Activated CD8-positive, alpha-beta memory T cell treated with anti-CD3 and anti-CD28 coated beads for 1 hour (primary cell): Measurements from ENCODE around the gene MCM8.
"Not testable (repeated sequence)": the region's sequence is repeated elsewhere in the genome, so short reads cannot be mapped to it uniquely, and the experiment has no call there.

Source experiments
- DNase-seq, 2 donors: peaks; one replicate each; pipeline ENCODE4 v3.0.0-alpha.2; 2020; ENCODE audit warnings: low read depth in 1 of 2; ENCODE audit errors: extremely low read depth in 1 of 2

Gene MCM8

GRCh38 chr20:5999783-6000182 is 49.3 kb downstream of the MCM8 start:
- no peak for DNase-seq

DNA sequence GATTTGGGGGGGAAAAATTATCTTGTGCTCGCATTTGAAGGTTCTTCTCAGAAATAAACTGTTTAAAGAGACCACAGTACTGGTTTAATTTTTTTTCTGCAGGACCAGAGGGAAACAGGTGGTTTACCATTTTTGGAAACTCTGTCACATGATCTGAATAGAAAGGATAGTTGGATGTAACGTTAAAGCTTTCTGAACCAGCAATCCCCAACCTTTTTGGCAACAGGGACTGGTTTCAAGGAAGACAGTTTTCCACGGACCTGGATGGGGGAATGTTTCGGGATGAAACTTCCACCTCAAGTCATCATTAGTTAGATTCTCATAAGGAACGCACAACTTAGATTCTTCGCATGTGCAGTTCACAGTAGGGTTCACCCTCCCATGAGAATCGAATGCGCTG is 50.4 kb downstream of the MCM8 start:
- no peak for DNase-seq

DNA sequence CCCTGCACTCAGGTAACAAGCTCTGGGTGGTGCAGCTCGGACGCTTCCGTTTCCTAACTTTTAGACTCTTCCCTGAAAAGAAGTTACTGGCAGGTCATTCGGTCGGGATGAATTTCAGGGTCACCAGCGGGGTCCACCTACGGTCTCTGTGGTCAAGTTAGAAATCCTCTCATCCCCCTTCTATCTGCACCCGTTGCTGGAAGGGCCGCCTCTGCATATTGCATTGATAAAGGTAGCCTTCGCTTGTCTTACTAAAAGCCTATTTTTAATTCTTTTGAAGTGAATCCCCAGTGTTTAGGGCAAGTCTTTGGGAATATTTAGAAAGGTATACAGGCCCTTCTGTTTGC is 56.1 kb downstream of the MCM8 start:
- no peak for DNase-seq

GRCh38 chr20:6007094-6007528 is 56.7 kb downstream of the MCM8 start:
- DNase-seq: no peak

GRCh38 chr20:6007529-6008103 is 57.2 kb downstream of the MCM8 start:
- no peak for DNase-seq

DNA sequence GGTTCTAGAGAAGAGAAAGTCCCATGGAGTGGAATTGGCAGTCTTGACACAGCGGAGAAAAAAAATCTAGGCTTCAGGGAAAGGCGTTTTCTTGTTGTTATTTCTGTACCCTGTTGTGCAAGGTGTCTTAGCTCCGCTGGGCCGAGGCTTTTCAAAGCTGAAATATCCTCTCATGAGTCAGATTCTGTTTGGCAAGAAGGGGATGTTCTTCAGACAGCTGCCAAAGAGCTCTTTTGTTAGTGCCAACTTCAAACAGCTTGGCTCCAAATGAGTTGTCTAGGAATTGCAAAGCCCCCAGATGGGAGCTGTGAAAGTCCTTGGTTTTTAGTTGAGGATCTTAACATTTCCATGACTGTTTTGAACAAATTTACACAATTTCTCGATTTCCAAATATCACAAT is 57.8 kb downstream of the MCM8 start:
- DNase-seq: no peak

GRCh38 chr20:6012179-6012578 is 61.7 kb downstream of the MCM8 start:
- no peak for DNase-seq

DNA sequence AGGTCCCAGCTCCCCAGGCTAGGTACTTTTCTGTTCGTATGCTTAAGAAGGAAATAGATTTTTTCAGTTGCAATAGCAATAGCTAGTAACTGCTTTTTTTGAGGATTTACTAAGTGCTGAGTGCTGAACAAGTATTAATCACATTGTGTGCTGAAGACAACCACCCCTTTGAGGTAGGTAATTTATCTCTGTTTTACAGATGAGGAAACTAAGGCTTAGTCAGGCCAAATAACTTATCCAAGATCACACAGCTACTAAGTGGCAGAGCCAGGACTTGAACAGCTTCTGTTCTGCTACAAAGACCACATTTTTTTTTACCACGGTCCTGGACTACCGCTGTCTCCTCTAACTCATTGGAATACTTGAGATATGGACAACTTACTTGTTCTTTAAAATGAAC is 63.6 kb downstream of the MCM8 start:
- no peak for DNase-seq

- no peak for DNase-seq
These were observed 64.5 kb downstream of the MCM8 start for GRCh38 chr20:6014957-6015356.

- DNase-seq: no peak
These were observed 67.0 kb downstream of the MCM8 start for GRCh38 chr20:6017467-6017866.

GRCh38 chr20:6017880-6018279 is 67.4 kb downstream of the MCM8 start:
- DNase-seq: no peak

DNA sequence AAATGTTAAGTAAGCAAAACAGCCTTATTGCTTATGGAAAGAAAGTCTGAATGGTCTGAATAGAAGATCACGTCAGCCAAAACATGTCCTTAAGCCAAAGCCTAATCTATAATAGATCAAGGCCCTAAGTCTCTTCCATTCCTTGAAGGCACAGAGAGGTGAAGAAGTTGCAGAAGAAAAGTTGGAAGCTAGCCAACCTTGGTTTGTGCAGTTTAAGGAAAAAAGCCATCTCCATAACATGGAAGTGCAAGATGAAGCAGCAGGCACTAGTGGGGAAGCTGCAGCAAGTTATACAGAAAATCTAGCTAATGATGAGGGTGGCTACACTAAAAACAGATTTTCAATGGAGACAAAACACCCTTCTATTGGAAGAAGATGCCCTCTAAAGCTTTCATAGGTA is 74.3 kb downstream of the MCM8 start:
- no peak for DNase-seq

DNA sequence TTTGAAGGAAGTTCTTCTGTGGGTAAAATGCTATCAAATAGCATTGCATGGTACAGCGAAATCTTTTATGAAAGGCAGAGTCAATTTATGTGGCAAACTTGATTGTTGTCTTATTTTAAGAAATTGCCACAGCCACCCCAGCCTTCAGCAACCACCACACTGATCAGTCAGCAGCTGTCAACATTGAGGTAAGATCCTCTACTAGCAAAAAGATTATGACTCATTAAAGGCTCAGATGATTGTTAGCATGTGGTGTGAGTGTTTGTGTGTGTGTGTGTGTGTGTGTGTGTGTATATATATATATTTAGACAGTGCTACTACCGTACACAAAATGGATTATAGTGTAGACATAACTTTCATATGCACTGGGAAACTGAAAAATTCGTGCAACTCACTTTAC is 75.6 kb downstream of the MCM8 start:
- DNase-seq: no peak

GRCh38 chr20:6028818-6029217 is 78.4 kb downstream of the MCM8 start:
- DNase-seq: no peak

- no peak for DNase-seq
These were observed 79.1 kb downstream of the MCM8 start for GRCh38 chr20:6029538-6029937.

DNA sequence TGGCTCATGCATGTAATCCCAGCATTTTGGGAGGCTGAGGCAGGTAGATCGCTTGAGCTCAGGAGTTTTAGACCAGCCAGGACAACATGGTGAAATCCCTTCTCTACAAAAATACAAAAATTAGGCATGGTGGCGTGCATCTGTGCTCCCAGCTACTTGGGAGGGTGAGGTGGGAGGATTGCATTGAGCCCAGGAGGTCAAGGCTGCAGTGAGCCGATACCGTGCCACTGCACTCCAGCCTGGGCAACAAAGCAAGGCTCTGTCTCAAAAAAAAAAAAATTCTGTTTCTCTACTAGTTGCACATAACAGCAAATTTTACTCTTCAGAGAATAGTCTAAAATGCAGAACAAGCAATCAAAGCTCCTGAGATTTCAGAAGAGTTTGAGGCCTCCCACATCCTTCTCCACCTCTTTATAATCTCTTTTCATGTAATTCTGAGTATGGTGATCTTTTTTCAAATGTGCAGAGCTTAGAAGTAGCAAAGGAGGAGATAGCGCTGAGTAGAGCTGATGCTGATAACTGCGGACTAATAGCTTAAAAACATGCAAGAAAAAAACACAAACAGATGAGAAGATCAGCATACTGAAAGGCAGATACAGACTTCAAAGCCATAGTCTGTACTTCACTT is 80.1 kb downstream of the MCM8 start:
- no peak for DNase-seq

DNA sequence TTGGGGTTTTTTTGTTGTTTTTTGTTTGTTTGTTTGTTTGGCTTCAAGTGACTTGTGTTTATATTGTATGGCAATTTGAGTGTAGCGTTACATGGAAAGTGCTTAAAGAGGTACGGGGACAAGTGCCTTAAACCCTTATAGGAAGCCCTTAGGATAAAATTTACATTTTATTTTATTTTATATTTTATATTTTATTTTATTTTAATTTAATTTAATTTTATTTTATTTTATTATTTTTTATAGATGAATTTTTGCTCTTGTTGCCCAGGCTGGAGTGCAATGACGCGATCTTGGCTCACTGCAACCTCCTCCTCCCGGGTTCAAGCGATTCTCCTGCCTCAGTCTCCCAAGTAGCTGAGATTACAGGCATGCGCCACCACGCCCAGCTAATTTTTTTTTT is 82.5 kb downstream of the MCM8 start:
- not testable (repeated sequence) for DNase-seq

DNA sequence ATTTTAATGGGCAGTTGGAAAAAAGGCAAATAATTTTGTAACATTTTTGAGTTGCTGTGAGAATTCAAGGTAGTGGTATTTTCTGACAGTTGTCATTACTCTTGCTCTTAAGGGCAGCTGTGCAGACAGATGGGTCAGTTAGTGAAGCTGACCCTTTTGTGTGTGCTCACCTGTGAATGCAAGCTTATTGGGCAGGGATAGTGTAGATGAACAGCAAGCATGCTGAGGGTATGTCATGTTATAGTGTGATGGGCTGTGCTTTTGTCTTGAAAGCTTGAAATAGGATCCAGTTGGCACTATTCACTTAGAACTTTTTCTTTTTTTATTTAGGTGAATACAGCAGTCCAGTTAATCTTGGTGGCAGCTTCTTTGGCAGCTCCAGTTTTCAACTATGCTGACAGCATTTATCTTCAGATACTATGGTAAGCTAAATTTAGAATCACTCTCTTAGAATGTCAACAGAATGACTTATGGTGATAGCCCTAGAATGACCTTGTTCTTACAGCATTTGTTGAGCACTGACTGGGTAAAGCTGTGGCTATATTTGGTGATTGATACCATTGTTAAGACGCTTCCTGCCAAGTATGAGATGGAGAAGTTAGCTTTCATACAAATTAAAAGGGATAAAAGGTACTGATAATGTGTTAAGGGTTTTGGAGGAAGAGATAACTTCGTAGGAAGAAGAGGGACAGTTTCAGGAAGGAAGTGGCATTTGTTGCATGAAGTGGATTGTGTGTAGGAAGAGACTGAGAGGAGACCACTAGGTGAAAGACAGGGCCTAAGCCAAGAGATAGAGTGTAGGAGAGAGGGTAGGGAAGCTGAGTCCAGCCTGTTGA is 83.9 kb downstream of the MCM8 start:
- no peak for DNase-seq

DNA sequence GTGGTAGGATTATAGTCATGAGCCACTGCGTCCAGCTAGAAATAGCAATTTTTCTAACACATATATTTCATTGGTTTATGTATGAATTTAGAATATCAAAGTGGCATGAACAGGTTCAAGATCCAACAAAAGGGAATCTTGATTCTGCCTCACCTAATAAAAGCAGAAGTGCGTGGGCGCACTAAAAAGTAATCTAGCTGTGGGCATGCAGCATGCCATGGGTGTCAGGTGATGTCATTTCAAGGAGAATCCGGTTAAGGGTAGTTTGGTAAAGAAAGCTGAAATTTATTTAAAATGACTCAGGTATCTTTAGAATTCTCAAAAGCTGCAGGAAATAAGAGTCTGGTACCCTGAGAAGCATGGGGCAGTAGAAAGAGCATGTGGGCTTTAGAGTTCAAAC is 85.8 kb downstream of the MCM8 start:
- no peak for DNase-seq

- no peak for DNase-seq
These were observed 86.6 kb downstream of the MCM8 start for GRCh38 chr20:6037082-6037481.

GRCh38 chr20:6038256-6038655 is 87.8 kb downstream of the MCM8 start:
- DNase-seq: no peak

- DNase-seq: no peak
These were observed 89.3 kb downstream of the MCM8 start for GRCh38 chr20:6039766-6040165.
